ENCODE results near the gene NID1.
"Not testable (repeated sequence)": the region's sequence is repeated elsewhere in the genome, so short reads cannot be mapped to it uniquely, and the experiment has no call there.

The NID1 gene

DNA sequence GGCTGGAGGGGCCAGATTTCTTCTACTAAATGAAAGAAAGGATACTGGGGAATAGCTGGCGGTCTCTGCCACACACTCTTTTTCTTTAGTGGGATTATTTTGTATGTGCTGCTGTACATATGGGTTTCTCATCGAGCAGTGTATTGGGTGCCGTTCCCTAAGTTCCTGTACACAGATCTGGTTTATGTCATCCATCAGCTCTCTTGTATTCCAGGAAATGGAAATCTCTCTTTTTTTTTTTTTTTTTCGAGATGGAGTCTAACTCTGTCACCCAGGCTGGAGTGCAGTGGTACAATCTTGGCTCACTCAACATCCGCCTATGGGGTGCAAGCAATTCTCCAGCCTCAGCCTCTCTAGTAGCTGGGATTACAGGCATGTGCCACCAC is 27.0 kb upstream of the NID1 start:
- no peak for DNase-seq

DNA sequence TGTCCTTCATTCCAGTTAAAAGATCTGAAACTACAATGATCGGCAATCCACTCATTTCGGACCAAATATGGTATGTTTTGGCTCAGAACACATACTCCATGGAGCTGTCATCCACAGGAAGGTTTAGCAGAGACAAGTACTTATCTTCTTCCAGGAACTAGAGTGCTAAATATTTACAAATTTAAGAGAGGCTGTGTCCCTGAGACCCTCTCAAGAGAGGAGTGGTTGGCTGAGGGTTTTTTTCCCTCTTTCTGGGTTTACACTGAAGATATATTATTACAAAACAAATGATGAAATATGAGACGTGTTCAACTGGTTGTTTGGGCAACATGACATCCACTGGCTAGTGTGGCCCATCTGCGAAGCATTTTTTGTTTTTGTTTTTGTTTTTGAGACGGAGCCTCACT is 25.9 kb upstream of the NID1 start:
- DNase-seq, result no peak

DNA sequence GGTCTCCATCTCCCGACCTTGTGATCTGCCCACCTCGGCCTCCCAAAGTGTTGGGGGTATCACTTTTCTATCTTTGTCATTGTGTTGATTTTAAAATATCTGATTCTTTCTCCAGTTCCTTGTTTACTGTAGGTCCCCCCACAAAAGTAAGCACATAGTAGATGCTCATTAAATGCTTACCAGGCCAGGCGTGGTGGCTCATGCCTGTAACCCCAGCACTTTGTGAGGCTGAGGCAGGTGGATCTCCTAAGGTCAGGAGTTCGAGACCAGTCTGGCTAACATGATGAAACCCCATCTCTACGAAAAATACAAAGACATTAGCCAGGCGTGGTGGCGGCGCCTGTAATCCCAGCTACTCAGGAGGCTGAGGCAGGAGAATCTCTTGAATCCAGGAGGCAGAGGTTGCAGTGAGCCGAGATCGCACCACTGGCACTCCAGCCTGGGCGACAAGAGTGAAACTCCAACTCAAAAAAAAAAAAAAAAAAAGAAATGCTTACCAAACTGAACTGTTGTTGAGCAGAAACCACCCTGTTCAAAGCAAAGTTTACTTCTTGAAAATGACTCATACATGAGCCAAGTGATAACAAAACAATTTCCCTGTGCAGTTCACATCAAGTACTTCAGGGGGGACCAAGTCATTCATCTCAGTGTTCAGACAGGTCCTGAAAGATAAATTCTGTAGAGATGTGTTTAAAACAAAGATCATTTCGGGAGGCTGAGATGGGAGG is 24.3 kb upstream of the NID1 start:
- DNase-seq, result peak; percentile 71

DNA sequence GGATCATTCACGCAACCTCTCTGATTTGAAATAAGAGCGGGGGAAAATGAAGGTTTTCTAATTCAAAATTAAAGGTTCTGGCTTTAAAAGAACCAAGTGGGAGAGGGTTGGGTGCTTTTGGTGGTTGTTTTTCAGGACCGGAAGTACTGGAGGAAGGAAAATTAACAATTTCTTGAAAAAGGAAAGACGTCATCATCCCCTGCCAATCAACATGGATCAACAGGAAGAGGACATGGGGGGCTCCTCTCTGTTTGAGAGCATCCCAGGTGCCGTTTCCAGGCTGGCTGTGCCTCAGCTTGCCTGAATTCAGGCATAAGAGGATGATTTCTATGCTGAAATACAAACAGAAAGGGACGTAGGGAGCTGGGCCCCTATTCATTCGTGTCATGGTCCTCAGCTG is 21.6 kb upstream of the NID1 start:
- no peak for DNase-seq

DNA sequence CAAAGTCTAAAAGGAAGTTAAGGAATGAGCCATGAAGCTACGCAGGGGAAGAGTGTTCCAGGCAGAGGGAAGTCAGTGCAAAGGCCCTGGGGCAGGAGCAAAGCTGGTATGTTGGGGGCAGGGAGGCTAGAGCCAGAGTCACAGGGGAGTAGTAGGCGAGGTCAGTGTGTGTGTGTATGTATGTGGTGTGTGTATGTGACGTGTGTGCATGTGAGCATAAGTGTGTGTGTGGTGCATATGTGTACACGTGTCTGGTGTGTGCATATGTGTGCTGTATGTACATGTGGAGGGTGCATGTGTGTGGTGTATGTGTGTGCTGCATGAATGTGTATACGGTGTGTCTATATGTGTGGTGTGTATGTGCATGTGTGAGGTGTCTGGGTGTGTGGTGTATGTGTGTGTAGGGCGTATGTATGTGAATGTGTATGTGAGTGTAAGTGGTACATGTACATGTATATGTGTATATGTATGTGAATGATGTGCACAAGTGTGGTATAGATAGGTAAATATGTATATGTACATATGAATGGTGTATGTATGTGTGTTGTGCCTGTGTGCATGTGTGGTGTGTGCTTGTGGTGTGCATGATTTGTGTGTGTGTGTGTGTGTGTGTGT is 20.8 kb upstream of the NID1 start:
- DNase-seq, result no peak

DNA sequence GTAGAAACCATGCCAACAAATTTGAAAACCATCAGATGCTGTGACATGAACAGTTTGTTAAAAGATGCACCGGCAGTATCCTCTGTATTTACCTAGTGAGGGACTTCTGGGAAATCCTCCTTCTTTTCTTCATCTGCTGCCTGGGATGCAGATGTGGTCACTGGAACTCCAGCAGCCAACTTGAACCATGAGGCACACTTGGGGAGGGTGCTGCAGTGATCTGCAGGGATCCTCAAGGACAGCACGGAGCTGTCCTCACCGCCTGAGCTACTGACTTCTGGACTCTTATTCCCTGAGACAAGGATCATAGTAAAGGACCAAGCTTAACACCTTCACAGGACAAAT is 19.5 kb upstream of the NID1 start:
- no peak for DNase-seq

DNA sequence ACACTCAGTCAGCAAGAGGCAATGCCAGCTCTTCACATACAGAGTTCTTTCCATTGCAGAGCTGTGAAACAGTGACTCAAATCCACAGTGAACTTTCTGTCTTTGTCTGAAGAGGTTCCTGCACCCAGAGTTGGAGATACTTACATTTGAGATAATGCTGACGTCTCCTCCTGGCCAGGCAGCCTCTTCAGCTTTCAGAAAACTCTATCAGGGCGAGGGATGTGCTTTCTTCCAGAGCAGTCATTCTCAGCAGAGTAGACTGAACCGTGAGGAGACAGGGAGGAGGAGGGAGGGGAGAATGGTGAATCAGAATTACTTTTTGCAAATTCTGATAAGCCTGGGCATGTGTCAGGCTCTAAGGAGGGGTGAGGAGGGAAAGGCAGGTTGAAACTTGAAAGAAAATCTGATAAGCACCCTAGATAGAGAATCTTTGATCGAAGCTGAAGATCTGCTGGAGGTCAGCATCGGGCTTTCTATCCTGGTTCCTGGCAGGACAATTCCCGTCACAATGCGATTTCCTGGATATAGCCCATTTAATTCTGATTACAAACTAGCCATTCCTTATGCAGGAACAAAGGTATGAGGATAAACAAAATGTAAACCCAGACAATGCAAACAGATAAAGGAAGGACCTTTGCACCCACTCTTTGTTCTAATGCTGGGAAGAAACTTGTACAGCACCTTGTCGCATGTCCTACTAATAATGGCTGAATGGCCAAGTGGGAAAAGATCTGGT is 18.9 kb upstream of the NID1 start:
- DNase-seq, result peak; percentile 12

DNA sequence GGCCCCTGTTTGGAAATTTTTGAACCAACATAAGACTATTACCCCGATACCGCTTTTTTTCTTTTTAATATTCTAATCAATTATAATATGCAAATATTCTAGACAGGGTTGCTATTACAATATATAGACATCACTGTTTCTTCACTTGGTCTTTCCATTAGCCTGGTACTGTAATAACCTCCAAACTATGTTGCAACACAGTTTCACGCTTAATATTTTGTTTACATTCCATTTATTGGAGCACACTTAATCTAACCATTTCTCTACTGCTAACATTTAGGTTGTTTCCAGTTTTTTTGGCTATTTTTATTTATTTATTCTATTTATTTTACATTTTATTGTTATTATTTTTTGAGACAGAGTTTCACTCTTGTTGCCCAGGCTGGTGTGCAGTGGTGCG is 17.6 kb upstream of the NID1 start:
- DNase-seq, result no peak

DNA sequence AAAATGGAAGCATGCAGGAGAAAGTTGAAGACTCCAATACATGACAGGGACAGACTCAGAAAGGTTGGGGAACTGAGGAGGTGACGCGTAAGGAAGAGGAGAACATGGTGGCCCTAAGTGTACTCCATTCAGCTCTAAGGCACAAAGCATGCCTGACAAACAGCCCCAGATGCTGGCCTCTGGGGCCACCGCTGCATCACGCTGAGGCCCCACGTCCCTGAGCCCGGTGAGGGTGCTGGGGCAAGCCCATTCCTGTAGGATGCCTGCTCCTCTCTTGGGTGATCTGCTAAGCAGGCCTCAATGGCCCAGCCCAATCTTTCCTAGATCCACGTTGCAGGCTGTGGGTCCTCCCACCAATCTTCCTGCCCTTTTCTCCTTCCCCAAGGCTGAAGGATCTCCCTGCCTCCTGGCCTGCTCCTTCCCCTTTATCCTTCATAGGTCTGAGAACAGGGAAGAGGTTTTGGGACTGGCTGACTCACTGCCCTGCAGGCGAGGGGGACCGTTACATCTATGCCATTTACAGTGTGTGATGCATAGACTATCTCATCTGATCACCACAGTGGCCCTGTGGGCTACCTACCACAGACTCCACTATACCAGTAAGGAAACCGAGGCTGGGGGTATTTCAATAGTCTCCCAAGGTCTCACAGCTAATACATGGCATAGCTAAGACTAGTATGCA is 16.8 kb upstream of the NID1 start:
- DNase-seq, result no peak

DNA sequence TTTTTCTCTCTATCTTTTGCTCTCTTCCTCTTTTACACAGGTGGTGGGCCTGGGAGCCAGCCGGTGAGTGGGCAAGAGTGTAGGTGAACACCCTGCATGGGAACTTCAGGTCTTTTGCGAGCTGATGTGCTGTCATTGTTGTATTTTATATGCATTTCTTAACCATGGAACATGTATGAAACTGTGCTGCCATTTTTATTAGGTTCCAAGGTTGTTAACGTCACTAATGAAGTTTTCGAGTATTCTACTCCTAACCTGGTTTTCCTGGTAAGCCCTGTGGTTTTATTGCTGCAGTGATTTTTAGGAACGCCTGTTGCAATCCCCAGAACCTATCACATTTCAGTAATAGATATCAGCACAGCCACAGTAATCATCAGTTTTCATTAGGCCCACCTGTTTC is 14.8 kb upstream of the NID1 start:
- DNase-seq, result no peak

DNA sequence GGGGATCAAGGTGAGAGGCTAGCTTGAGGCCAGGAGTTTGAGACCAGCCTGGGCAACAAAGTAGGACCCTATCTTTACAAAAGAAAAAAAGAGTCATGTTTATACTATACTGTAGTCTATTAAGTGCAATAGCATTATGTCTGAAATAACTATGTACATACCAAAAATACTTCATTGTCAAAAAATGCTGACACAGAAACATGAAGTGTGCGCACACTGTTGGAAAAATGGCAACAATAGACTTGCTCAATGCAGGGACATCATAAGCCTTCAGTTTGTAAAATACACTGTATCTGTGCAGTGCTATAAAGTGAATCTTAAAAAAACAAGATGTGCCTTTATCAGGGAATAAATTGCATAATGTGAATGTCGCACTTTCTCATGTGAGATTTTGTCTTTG is 14.1 kb upstream of the NID1 start:
- no peak for DNase-seq

DNA sequence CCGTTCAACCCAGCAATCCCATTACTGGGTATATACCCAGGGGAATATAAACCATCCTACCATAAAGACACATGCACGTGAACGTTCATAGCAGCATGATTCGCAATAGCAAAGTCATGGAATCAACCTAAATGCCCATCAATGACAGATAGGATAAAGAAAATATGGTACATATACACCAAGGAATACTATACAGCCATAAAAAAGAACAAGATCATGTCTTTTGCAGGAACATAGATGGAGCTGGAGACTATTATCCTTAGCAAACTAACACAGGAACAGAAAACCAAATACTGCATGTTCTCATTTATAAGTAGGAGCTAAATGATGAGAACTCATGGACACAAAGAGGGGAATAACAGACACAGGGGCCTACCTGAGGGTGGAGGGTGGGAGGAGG is 13.2 kb upstream of the NID1 start:
- not testable (repeated sequence) for DNase-seq

DNA sequence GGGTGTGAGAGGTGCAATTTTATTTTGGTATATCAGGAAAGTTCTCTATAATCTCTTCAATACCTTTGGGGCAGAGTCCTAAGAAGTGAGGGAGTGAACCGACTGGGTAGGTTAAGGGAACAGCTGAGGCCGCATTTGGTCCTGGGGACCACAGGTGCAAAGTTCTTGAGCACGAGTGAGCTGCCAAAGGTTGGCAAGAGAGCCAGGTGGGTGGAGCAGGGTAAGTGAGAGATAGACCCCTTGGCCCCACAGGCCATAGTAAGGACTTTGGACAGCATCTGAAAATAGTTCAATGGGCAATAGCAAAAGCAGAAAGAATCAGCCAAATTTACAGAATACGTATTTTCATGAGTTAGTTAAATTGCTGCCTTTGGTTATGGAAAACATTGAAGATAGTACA is 11.0 kb upstream of the NID1 start:
- DNase-seq, result no peak

DNA sequence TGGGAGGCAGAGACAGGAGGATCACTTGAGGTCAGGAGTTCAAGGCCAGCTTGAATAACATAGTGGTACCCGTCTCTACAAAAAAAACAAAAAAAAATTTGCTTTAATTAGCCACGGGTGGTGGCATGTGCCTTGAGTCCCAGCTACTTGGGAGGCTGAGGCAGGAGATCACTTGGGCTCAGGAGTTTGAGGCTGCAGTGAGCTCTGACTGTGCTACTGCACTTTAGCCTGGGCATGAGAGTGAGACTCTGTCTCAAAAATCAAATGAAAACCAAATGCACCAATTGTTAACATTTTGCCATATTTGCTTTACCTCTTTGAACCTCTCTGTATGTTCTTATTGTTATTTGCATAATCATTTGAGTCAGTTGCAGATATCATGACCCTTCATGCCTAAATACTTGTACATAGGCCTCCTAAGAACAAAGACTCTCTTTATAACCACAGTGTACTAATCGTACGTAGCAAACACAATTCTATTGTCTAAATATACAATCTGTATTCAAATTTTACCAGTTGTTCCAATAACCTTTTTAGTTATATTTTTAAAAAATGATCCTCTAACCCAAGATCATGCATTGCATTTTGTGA is 8.5 kb upstream of the NID1 start:
- DNase-seq, result no peak

DNA sequence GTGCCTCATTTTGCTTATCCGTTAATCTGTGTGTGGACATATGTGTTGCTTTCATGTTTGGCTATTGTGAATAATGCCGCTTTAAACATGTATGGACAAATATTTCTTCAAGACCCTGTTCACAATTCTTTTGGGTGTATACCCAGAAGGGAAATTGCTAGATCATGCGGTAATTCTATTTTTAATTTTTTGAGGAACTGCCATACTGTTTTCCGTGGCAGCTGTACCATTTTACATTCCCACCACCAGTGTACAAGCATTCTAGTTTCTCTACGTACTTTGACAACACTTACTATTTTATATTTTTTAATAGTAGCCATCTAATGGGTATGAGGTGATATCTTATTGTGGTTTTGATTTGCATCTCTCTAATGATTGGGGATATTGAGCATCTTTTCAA is 7.1 kb upstream of the NID1 start:
- no peak for DNase-seq

DNA sequence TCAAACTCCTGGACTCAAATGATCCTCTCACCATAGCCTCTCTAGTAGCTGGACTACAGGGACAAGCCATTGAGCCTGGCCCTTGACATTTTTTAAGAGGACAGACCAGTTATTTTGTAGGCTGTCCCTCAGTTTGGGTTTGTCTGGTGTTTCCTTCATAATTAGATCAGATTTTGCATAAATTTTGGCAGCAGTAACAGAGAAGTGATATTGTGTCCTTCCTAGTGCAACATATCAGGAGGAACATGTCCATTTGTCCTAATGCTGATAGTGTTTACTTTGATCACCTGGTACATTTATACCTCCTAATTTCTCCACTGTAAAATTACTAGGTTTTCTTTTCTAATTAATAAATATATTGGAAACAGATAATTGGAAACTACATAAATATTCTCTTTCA is 5.9 kb upstream of the NID1 start:
- no peak for DNase-seq

DNA sequence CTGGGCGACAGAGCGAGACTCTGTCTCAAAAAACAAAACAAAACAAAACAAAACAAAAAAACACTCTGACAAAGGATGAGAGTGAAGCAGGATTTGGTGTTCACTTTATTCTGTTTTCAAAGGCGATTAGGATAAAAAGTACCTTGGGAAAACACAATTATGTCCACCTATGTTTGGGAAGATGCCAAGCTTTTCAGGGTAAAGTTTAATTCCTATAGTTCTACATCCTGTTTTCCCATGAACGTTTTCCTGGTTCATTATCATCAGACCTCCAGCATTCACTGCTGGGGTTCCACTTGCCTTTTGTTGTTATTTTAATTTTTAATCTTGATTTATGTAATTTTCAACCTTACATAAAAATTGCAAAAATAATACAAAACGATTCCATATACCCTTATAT is 4.9 kb upstream of the NID1 start:
- DNase-seq, result no peak

DNA sequence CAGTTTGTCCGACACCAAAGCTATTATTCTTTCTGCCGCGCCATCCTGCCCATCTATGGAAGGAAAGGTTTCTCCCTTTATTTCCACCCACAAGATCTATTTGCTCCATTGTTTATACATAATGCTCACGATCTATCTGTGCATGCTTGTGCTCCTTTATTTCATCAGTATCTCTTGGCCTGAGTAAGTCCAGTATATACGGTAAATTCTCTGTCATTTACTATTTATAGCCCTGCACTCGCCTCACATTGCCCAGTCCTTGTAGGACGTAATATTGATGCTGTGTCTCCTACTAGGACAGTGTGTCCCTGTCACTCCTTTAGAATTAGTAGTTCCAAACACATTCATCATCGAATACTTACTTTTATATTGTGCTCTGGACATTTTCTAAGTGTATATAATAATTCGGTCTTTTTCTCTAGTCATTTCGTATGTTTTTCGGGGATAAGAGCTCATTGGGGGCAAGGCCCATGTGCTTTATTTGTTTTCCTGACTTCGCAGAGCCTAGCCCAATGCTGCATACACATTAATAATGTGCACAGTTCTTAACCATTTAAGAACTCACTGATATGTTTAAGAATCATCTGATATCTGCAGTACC is 3.1 kb upstream of the NID1 start:
- DNase-seq, result no peak

DNA sequence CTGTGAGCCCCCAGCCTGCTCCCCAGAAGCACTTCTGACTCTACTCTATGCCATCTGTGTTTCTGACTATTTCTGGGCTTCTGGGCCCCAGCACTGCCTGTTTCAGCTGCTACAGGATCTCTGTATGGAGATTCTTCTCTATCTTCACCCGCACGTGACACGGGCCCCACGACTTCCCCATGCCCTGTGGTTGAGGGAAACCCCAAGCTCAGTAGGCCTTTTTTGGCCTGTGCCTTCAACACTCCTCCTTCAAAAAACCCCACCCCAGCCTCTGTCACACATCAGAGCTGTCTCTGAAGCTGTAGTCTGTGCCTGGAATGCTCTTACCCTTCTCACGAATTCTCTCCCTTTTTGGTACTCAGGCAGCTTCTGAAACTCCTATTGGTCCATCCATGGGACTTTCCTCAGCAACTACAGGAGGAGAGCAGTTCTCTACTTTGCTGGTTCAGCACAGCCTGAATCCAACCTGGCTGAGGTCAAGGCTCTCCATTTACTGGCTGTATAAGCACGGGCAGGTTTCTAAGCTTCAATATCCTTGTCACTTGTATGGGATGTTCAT is 2.0 kb upstream of the NID1 start:
- DNase-seq, result peak; percentile 71

DNA sequence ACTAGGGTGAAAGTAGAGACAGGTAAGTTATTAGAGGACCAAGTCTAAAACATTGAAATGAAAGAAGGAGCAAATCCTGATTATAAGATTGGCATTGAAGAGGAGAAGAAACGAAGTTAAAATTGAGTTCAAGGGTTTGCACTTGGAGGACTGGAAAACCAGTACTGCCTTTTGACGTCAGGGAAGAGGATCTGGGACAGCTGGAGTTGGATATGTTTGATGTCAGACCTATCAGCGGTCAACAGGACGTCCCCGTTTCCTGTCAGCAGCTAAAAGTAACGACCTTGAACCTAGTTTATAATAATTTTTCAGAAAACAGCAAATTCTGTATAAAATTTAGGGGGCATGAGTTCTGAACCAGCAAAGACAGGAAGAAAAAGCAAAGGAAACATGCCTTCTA is 1.2 kb upstream of the NID1 start:
- DNase-seq, result no peak

DNA sequence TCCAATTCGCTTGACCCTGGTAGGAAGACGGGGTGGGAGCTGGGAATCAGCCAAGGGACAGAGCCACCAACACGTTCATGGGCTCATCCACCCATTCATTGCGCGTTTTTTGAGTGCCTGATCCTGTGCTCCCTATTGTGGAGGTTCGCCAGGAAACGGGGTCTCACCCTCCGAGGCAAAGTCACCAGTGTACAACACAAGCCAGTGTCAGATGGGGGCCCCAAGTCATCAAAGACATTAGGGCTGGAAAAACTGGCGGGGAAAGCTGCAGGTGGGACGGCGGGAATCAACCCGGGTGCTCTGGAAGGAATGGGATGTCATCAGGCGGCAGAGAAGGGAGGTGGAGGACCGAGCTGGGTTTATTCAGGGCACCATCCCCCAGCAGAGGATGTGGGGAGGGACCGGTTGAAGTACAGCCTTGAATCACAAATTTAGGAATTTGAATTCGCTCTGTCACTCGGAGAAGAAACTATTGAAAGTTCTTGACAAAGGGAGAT is 667 bp upstream of the NID1 start:
- DNase-seq, result no peak

DNA sequence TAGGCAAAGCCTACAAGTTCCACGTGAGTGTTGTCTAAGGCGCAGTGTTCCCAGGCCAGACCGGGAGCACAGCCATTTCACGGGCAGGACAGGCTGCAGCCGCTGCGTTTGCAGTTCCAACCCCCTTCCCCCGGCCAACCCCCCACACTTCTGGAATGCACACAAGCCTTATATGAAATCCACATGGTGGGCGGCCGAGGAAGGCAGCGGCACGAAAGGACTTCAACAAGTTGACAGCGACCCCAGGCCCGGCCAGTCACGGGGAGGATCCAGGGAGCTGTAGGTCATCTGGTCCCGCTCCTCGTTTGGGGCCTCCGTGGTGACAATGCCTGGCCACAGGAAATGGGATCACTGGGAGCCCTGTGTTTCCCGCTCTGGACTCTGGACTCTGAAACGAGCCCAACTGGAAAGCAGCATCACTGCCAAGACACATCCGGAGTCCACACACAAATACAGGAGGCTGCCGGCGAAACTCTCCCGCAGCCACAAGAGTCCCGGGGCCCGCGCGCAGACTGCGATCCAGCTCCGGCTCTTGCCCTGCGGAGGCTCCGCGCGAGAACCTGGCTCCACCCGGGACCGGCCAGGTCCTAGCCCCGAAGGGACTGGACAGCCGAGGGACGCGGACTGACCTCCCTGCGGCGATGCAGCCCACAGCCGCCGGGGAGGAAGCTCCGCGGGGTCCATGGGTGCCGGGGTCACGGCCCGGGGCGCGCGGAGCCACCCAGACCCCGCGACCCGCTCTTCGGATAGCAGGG is 794 bp downstream of the NID1 start:
- DNase-seq, result no peak

Measured in activated CD4-positive, alpha-beta T cell treated with anti-CD3 and anti-CD28 coated beads, Interleukin-2, amount 50 U/mL, for 16 hours (primary cell).